Measurements from ENCODE around the gene DNAH6. TPM values are rescaled to one million over a fixed set of nuclear protein-coding genes. Genes with fewer than 3 reads are reported as not detected.

Gene DNAH6
- total and polyA plus RNA-seq, 2 of the 8 experiments (the other 6 are each of a cell fraction or from before 2014, with no cell fraction given): 0.06 to 0.43 TPM

DNA sequence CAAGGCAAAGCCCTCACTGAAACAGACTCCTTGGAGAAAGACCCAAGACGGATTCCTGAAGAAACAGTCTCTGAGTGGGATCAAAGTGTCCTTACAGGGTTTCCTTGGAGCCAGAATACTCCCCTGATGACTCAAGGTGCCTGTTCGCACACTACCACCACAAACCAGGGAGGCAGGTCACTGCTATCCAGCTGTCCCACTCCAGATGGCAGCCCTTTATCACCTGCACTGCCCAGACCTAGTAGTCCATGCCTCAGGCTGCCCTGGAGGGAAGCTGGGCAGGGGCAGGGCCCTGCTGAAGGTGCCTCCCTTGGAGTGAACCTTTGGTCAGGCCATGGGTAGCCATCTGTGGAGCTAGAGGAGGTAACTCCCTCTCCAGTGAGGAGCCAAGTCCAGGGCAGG, 330.4 kb downstream of the DNAH6 start:
- Histone ChIP-seq H2BK5ac (ENCODE audit: low read depth, low read length) (no peak overlapping the region), H3K4me2 (ENCODE audit: insufficient read depth in 1 of 2, low read depth in 2 of 2, low read length in 2 of 2) (no peak overlapping the region), H3K36me3 (ENCODE audit: control insufficient read depth in 2 of 4, insufficient read depth in 4 of 4, low read length in 3 of 4) (no peaks in the 10 kb centered on the region), H3K23ac (ENCODE audit: insufficient read length) (no peak overlapping the region), H2BK20ac (ENCODE audit: low read length) (no peak overlapping the region), H3K4me1 (replicated peaks in 1 of 4; ENCODE audit: control insufficient read depth in 3 of 4, insufficient read depth in 4 of 4, low read length in 3 of 4) (peaks cover 0 to 4% (median 0%) of the 10 kb centered on the region in 4 experiments; a peak in 1 of 7 replicates), H2AFZ (ENCODE audit: low read length) (no peak overlapping the region), H3K27me3 (replicated peaks in 1 of 4; ENCODE audit: control insufficient read depth in 3 of 4, extremely low read depth in 1 of 4, insufficient read depth in 3 of 4, low read length in 3 of 4) (no peaks in the 10 kb centered on the region), H4K5ac (ENCODE audit: insufficient read length, low read depth, low read length) (no peak overlapping the region), H3K23me2 (ENCODE audit: low read depth, low read length) (no peaks in the 10 kb centered on the region), H3K4ac (replicated peaks; ENCODE audit: insufficient read length, low read depth, low read length) (no peak overlapping the region), H3K9ac (replicated peaks in 1 of 4; ENCODE audit: extremely low read depth in 1 of 4, low read depth in 3 of 4, low read length in 3 of 4) (no peak overlapping the region; a peak in 1 of 7 replicates), H3K79me1 (ENCODE audit: low read depth, low read length) (0 out of 2 replicates have a peak, but pooled peaks cover 2% of the 10 kb centered on the region), H3K4me3 (ENCODE audit: extremely low read depth in 1 of 4, insufficient read depth in 2 of 4, low read depth in 3 of 4, low read length in 4 of 4) (no peak overlapping the region), H3K79me2 (ENCODE audit: control insufficient read depth in 1 of 2, insufficient read depth in 2 of 2, low read length in 2 of 2) (no peaks in the 10 kb centered on the region), H3K9me3 (ENCODE audit: insufficient read depth in 2 of 2, low read depth in 1 of 2, low read length in 1 of 2) (no peaks in the 10 kb centered on the region), H2BK120ac (replicated peaks; ENCODE audit: low read depth, low read length) (no peak overlapping the region), H4K8ac (ENCODE audit: extremely low read depth, insufficient read depth, low read length) (no peak overlapping the region), H2AK5ac (ENCODE audit: low read depth, low read length) (no peak overlapping the region; the same call in 1 of the 2 replicates), H3K27ac (ENCODE audit: low read depth, low read length) (no peak overlapping the region), H4K20me1 (replicated peaks in 1 of 2; ENCODE audit: control insufficient read depth in 1 of 2, insufficient read depth in 2 of 2, low read length in 2 of 2) (peaks cover 0 to 3% of the 10 kb centered on the region in 2 experiments), H3K56ac (replicated peaks; ENCODE audit: insufficient read length, low read depth, low read length) (no peak overlapping the region), H2BK15ac (ENCODE audit: low read length) (no peak overlapping the region), H2BK12ac (ENCODE audit: low read depth, low read length) (no peak overlapping the region), H3K14ac (ENCODE audit: insufficient read length) (no peak overlapping the region), H3K18ac (ENCODE audit: extremely low read depth, low read length) (no peak overlapping the region), H4K91ac (replicated peaks; ENCODE audit: insufficient read length, low read length) (no peak overlapping the region)
- TF ChIP-seq ZNF274 (IDR thresholded peaks at IDR 0.05; ENCODE audit: borderline replicate concordance, extremely low read depth, low read length): no peak
- 93% methylated on average over 2 of the region's 2 CpGs; no CpG with 5 or more reads in 1 of the 2 experiments for WGBS, 2 experiments (ENCODE audit: extremely low coverage in 1 of 2, insufficient coverage in 1 of 2, insufficient read length in 1 of 2, insufficient replicate concordance in 2 of 2, low coverage in 1 of 2, low lambda C conversion rate in 2 of 2, missing lambda C conversion rate in 1 of 2)
- ChIA-PET CTCF (ENCODE audit: partially characterized antibody) (interaction anchor here (1.3 to 4.4 kb wide), 5 partner anchors 10 to 19 kb away, joined by 3 to 20 read pairs (median 6); no protein-coding TSS in a partner anchor), POLR2A (ENCODE audit: partially characterized antibody) (no interaction called here)
- FAIRE-seq (no peak), DNase-seq (ENCODE audit: low read depth in 1 of 2, low spot score in 2 of 2) (no peak)
